HL-60/S4 (cell line): Measurements from ENCODE around the gene ZNF516.

Experiments
- in situ Hi-C: fragments of 300-500 bp; cut with MboI; formaldehyde crosslinking; loops from 2 replicates; pipeline ENCODE4 v1.14.3; 2022; ENCODE audit warnings: low sequenced_read_pairs

The ZNF516 gene

DNA sequence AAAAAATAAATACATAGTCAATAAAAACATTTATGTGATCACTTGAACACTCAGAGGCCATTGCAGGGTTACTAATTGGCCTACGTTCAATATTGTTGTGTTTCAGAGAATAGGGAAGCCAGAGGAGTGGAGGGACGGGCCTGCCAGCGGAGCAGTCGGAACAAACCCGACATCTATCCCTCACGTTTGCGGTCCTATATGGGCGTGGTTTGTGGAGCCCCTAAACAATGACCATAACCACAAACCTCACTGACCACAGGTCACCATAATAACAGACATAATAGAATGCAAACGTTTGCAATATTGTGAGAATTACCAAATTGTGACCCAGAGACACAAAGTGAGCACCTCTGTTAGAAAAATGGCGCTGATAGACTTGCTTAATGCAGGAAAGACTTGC lies 19.5 kb upstream of the ZNF516 start:
- in situ Hi-C loops: no loop called here

- in situ Hi-C loops: no loop called here
Measured at GRCh38 chr18:76507830-76508385, 12.9 kb upstream of the ZNF516 start.

- in situ Hi-C loops: no loop called here
Measured at GRCh38 chr18:76506974-76507764, 12.1 kb upstream of the ZNF516 start.

GRCh38 chr18:76506395-76506794 lies 11.4 kb upstream of the ZNF516 start:
- in situ Hi-C loops: no loop called here

DNA sequence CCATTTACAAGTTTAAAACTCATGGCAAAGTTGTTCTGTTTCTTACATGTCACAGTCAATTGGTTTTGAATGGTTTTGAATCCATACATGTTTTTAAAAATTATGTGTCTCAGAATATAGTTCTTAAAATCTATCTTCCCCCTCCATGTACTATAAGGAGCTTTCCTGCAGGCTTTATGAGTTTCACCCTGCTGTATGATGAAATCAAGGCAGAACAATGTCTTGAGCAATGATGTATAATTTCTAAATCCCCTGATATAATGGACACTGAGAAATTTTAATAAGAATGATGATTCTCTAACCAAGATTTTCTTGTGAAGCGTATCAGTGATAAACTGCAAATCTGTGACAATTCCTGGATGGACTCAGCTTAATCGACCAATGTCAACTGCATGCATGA lies 10.6 kb upstream of the ZNF516 start:
- in situ Hi-C loops: no loop called here

- in situ Hi-C loops: no loop called here
Measured at GRCh38 chr18:76504749-76505148, 9.7 kb upstream of the ZNF516 start.

DNA sequence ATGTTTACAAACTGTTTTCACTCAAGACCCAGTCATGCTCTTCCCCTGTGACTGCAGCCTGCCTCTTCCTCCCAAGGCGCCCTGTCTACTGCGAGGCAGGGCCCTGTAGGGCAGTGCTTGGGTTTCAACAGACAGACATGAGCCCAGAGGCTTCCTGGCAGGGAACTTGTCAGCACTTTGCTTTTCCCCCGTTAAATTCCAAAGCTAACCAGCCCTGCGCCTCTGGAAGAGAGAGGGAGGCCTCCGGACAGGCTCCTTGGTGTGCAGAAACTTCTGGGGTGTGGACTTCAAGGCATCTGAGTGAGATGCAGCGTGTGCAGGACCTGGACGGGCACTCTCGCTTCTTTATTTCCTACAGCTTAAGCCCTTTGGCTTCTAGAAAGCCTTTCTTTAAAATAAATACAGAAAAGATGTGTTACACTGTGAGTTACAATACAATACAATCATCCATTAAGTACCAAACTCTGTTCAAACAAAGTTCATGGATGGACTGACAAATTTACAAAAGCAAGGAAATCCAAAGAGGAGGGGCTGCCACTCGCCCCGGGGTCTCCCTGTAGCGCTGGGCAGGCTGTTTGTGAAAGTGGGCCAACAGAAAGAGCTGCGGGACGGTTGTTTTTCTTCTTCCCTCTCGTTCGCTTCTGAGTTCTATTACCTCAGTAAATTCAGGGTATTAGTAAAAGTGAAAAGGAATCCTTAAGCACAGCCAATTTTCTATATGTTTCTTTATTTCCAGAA lies 8.8 kb upstream of the ZNF516 start:
- in situ Hi-C loops: no loop called here

GRCh38 chr18:76502551-76502950 lies 7.5 kb upstream of the ZNF516 start:
- in situ Hi-C loops: no loop called here

- in situ Hi-C loops: no loop called here
Measured at GRCh38 chr18:76499637-76500340, 4.7 kb upstream of the ZNF516 start.

DNA sequence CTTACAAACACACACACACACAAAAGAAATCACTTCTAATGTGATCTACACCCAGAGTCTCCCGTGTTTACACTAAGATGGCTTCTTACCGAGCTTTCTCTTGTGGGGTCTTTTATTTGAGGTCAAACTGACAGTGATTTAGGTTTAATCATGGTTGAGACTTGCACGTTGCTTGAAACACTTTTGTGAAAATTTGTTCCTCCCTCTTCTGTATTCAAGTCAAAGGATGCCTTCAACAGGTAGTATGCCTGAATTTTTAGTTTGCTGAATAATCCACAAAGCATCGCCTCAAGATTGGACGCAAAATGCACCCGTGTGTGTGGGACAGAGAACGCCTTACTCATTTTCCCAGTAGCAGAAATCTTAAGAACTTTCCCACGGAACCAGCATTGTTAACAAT lies 4.0 kb upstream of the ZNF516 start:
- in situ Hi-C loops: no loop called here

GRCh38 chr18:76498064-76498463 lies 3.0 kb upstream of the ZNF516 start:
- in situ Hi-C loops: no loop called here

DNA sequence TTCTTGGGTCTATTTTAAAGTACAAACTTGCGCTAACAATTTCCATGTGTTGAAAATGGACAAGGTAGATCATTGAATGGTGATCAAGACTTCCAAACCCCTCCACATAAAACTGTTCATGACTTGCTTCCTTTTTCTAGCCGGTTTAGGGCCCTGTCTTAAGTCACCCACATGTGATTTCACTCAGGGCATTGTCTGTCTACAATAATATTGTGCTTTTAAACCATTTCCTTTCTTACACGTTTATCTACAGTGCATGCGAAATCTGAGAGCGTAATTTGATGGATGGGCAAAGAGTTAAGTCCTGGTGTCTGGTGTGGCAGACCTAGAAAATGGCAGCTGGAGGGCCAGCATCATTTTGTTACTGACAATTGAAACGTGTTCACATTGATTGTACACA lies 2.0 kb upstream of the ZNF516 start:
- in situ Hi-C loops: no loop called here

DNA sequence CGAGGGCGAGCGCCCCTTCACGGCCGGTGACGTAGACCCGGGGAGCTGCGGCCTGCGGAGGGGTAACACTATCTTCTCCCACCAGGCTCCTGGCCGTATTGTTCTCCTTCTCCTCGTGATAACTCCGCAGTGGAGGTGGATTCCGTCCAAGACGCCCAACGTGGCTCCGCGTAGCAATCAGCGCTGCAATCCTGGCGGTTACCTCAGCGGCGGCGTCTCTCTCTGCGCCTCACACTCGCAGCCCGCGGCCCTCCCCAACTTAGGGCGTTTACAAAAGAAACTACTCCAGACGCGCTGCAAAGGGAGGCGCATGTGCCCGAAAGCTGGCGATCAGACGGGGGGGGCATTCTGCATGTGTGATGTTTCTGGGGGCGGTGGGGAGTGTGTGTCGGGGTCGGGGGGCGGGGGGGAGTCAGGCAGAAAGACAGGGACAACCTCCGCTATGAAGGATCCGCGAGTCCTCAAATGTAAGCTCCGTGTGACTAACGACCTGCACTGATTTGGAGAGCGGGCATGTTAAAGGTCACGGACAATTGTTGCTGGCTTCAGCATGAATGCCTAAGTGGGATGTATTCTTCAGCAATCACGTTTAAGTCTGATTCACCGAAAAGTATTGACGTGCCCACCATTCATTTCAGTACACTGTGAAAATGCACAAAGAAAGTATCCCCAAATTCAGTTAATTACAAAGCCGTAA lies 1.3 kb upstream of the ZNF516 start:
- in situ Hi-C loops: no loop called here

- in situ Hi-C loops: no loop called here
Measured at GRCh38 chr18:76495435-76496193, 572 bp upstream of the ZNF516 start.

GRCh38 chr18:76494231-76495005 lies 624 bp downstream of the ZNF516 start:
- in situ Hi-C loops: no loop called here

- in situ Hi-C loops: no loop called here
Measured at GRCh38 chr18:76493213-76494161, 1.6 kb downstream of the ZNF516 start.

- in situ Hi-C loops: no loop called here
Measured at GRCh38 chr18:76492669-76493212, 2.3 kb downstream of the ZNF516 start.
